Lung microvascular endothelial cell (primary cell): Measurements from ENCODE around the gene TMEM151B. TPM values are rescaled to one million over a fixed set of nuclear protein-coding genes. Genes with fewer than 3 reads are reported as not detected.

Experiments used
- total RNA-seq: library from RNA; depleted of rRNA; stranded (reverse); fragments of >200 nt; gene quantifications from 2 replicates; pipeline ENCODE4 v1.2.1, GENCODE V29; 2014

TMEM151B gene
- total RNA-seq, 1 donor from 2014 or later: not detected

Other genes starting within 250 kb of the TMEM151B start
- gene MRPL14, start 143.0 kb upstream of the TMEM151B start, total RNA-seq: 65.4 and 67.1 TPM in 2 replicates
- gene TMEM63B, start 142.9 kb upstream of the TMEM151B start, total RNA-seq: 11.3 and 21.2 TPM in 2 replicates
- 0.20 and 0.65 TPM in 2 replicates for gene CAPN11, start 111.6 kb upstream of the TMEM151B start, total RNA-seq
- gene MYMX, start 53.5 kb upstream of the TMEM151B start, total RNA-seq: 0.22 TPM in 1 of 2 replicates, not detected in the other
- 25.3 and 28.6 TPM in 2 replicates for gene SLC29A1, start 46.9 kb upstream of the TMEM151B start, total RNA-seq
- gene HSP90AB1, start 23.3 kb upstream of the TMEM151B start, total RNA-seq: 317 and 430 TPM in 2 replicates
- 37.5 and 40.3 TPM in 2 replicates for gene SLC35B2, start 12.9 kb upstream of the TMEM151B start, total RNA-seq
- gene NFKBIE, start 4.9 kb upstream of the TMEM151B start, total RNA-seq: 7.6 and 9.9 TPM in 2 replicates
- gene AARS2, start 42.9 kb downstream of the TMEM151B start, total RNA-seq: 8.1 and 9.7 TPM in 2 replicates
- not detected in 2 replicates for gene SPATS1, start 72.2 kb downstream of the TMEM151B start, total RNA-seq
- gene CDC5L, start 117.3 kb downstream of the TMEM151B start, total RNA-seq: 12.4 and 16.3 TPM in 2 replicates